Right lobe of liver (tissue), 4 donors: Measurements from ENCODE around the gene CDKAL1.

Experiments
- POLR2A ChIP-seq: fragments of 450-650 bp; IDR thresholded peaks from one replicate; pipeline ENCODE4 v1.6.1; 2017; ENCODE audit warnings: antibody characterized with exemption, mild to moderate bottlenecking
- TF ChIP-seq, protein P1 (sequence below), 4 donors: fragments of 200-600 bp in 3 of 4; fragments of 450-650 bp in 1 of 4; IDR thresholded peaks; one replicate each; pipeline versions ENCODE4 v1.5.1 to v1.8.0; 2016 to 2022; ENCODE audit warnings: antibody characterized with exemption in 4 of 4, mild to moderate bottlenecking in 2 of 4
- donor health status: DM: no; HTN: no; CAD: no.
- donor health status: DM: no; HTN: no; CAD: no.
- donor health status: DM: no; HTN: yes; CAD: no.

DNA sequence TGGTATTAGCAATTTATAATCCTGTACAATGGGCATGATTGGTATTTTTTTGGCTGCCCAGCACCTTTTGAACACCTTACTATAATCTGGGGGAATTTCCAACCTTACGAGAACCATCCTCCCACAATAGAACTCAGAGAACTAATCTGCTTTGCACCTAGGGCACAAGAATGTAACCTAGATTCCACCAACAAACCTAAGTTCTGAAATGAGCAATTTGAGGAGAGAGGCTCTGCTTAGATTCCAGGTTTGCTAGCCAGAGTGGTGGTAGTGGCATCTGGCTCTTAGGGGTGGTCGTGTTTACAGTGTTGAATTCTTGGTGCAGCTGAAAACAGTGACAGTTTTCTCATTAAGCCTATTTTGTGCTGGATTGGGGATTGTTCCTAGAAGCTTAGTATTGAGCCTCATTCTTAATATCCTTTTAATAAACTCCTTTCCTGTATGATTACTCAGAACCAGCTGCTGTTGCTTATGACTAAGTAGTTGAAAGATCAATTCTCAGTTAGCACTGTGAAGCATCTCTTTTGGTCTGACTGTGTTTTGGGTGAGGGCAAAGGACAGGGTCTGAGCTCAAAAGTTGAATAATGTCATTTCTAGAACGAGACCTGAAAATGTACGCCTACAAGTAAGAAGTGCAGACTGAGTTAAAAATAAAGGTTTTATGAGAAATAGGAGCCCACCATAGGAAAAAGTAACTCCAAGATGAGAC, 385.6 kb downstream of the CDKAL1 start:
- no peak for TF ChIP-seq POLR2A
- TF ChIP-seq, protein P1, sequence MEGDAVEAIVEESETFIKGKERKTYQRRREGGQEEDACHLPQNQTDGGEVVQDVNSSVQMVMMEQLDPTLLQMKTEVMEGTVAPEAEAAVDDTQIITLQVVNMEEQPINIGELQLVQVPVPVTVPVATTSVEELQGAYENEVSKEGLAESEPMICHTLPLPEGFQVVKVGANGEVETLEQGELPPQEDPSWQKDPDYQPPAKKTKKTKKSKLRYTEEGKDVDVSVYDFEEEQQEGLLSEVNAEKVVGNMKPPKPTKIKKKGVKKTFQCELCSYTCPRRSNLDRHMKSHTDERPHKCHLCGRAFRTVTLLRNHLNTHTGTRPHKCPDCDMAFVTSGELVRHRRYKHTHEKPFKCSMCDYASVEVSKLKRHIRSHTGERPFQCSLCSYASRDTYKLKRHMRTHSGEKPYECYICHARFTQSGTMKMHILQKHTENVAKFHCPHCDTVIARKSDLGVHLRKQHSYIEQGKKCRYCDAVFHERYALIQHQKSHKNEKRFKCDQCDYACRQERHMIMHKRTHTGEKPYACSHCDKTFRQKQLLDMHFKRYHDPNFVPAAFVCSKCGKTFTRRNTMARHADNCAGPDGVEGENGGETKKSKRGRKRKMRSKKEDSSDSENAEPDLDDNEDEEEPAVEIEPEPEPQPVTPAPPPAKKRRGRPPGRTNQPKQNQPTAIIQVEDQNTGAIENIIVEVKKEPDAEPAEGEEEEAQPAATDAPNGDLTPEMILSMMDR (IDR thresholded peaks at IDR 0.05): no peak
